Renal pelvis (tissue), 3 donors: ENCODE data around the gene HOXD11. TPM values are rescaled to one million over a fixed set of nuclear protein-coding genes. Genes with fewer than 3 reads are reported as not detected.

Experiments used
- polyA plus RNA-seq, 3 donors: library from polyadenylated mRNA; unstranded; fragments of 120-200 nt; gene quantifications; one replicate each; pipeline ENCODE4 v1.2.1, GENCODE V29; 2013; ENCODE audit not compliant: insufficient read length in 3 of 3

Gene HOXD11
- polyA plus RNA-seq, 3 donors: 56.2 to 72.4 (median 64.8) TPM

Other genes starting within 250 kb of the HOXD11 start
- 10 to 100 TPM; 23.3 to 24.0 (median 23.7) TPM for gene LNPK, start 105.0 kb upstream of the HOXD11 start, polyA plus RNA-seq
- gene EVX2, start 23.3 kb upstream of the HOXD11 start, polyA plus RNA-seq: under 1 TPM in 1 of 3 donors, not detected in 2; 0.01 TPM
- under 1 TPM; 0.08 to 0.33 (median 0.20) TPM for gene HOXD13, start 14.6 kb upstream of the HOXD11 start, polyA plus RNA-seq
- 1 to 10 TPM in 1 of 3 donors, under 1 TPM in 2; 0.34 to 1.1 (median 0.52) TPM for gene HOXD12, start 7.5 kb upstream of the HOXD11 start, polyA plus RNA-seq
- 100 to 1,000 TPM; 147 to 203 (median 149) TPM for gene HOXD10, start 9.5 kb downstream of the HOXD11 start, polyA plus RNA-seq
- gene HOXD9, start 15.4 kb downstream of the HOXD11 start, polyA plus RNA-seq: 100 to 1,000 TPM in 1 of 3 donors, 10 to 100 TPM in 2; 87.5 to 104 (median 88.6) TPM
- 100 to 1,000 TPM; 171 to 182 (median 181) TPM for gene HOXD8, start 22.4 kb downstream of the HOXD11 start, polyA plus RNA-seq
- gene HOXD4, start 44.3 kb downstream of the HOXD11 start, polyA plus RNA-seq: 10 to 100 TPM; 53.4 to 68.0 (median 67.5) TPM
- 10 to 100 TPM; 26.0 to 32.8 (median 28.9) TPM for gene HOXD3, start 50.0 kb downstream of the HOXD11 start, polyA plus RNA-seq
- gene HOXD1, start 81.4 kb downstream of the HOXD11 start, polyA plus RNA-seq: 10 to 100 TPM in 1 of 3 donors, 1 to 10 TPM in 2; 9.1 to 11.5 (median 9.9) TPM
- 10 to 100 TPM; 81.3 to 90.6 (median 89.9) TPM for gene MTX2, start 162.2 kb downstream of the HOXD11 start, polyA plus RNA-seq